ENCODE measurements around the gene MLEC. TPM values are rescaled to one million over a fixed set of nuclear protein-coding genes. Genes with fewer than 3 reads are reported as not detected.

Gene MLEC
- total RNA-seq, 2 donors from 2014 or later: 331 to 500 TPM

- Histone ChIP-seq H3K27ac (no peak overlapping the region), H3K27me3 (no peaks in the 10 kb centered on the region), H3K9ac (ENCODE audit: low read depth in 2 of 2, low read length in 2 of 2) (no peak overlapping the region), H3K9me3 (no peaks in the 10 kb centered on the region), H3K36me3 (no peaks in the 10 kb centered on the region), H3K4me1 (peaks cover 5% of the 10 kb centered on the region), H3K4me3 (no peak overlapping the region)
- intact Hi-C loops (cut with DNase I): no loop called here
- no peak for DNase-seq
- TF ChIP-seq, protein P1, sequence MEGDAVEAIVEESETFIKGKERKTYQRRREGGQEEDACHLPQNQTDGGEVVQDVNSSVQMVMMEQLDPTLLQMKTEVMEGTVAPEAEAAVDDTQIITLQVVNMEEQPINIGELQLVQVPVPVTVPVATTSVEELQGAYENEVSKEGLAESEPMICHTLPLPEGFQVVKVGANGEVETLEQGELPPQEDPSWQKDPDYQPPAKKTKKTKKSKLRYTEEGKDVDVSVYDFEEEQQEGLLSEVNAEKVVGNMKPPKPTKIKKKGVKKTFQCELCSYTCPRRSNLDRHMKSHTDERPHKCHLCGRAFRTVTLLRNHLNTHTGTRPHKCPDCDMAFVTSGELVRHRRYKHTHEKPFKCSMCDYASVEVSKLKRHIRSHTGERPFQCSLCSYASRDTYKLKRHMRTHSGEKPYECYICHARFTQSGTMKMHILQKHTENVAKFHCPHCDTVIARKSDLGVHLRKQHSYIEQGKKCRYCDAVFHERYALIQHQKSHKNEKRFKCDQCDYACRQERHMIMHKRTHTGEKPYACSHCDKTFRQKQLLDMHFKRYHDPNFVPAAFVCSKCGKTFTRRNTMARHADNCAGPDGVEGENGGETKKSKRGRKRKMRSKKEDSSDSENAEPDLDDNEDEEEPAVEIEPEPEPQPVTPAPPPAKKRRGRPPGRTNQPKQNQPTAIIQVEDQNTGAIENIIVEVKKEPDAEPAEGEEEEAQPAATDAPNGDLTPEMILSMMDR (IDR thresholded peaks at IDR 0.05): no peak
These were observed 16.3 kb upstream of the MLEC start for GRCh38 chr12:120670667-120671066.

- Histone ChIP-seq H3K4me3 (no peak overlapping the region), H3K9me3 (no peaks in the 10 kb centered on the region), H3K9ac (ENCODE audit: low read depth in 2 of 2, low read length in 2 of 2) (no peak overlapping the region), H3K27ac (no peak overlapping the region), H3K4me1 (peaks cover 1% of the 10 kb centered on the region), H3K36me3 (no peaks in the 10 kb centered on the region), H3K27me3 (no peaks in the 10 kb centered on the region)
- intact Hi-C loops (cut with DNase I): no loop called here
- TF ChIP-seq, protein P1 (IDR thresholded peaks at IDR 0.05): no peak
- DNase-seq: no peak
These were observed 12.8 kb upstream of the MLEC start for GRCh38 chr12:120674097-120674636.

- no peak overlapping the region for H3K9ac ChIP-seq (ENCODE audit: low read depth in 2 of 2, low read length in 2 of 2)
- H3K27me3 ChIP-seq: no peaks in the 10 kb centered on the region
- TF ChIP-seq, protein P1 (IDR thresholded peaks at IDR 0.05): no peak
- no peak overlapping the region for H3K4me3 ChIP-seq
- no peaks in the 10 kb centered on the region for H3K9me3 ChIP-seq
- H3K36me3 ChIP-seq: no peaks in the 10 kb centered on the region
- intact Hi-C loops (cut with DNase I): no loop called here
- H3K27ac ChIP-seq: no peak overlapping the region
- no peak for DNase-seq
- H3K4me1 ChIP-seq: no peaks in the 10 kb centered on the region
These were observed 9.0 kb upstream of the MLEC start for GRCh38 chr12:120677765-120678473.

- H3K36me3 ChIP-seq: no peaks in the 10 kb centered on the region
- no peak for DNase-seq
These were observed 8.4 kb upstream of the MLEC start for GRCh38 chr12:120678572-120678971.

DNA sequence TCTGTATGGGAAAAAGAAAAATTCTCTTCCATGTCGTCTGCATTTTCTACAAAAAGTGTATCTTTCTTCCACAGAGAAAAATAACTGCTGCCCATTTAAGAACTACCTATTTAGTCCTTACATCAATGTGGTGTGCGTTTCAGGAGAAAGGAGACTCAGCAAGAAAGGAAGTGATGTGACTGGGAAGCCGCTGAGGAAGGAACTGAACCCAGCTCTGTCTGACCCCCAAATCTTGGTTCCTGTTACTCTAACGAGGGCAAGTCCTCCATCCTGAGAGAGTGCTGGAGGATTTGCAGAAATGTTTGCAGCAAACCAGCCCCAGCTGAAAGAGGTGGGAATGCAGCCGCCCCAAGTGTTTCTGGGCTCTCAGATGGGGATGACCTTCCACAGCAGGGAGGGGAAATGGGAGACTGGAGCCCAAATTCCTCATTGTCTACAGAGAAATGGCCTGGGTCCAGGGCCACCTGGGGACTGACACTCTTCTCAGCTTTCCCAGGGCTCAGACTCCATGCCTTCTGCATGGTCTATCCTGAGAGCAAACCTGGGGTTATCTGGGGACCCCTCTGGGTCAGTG is 6.7 kb upstream of the MLEC start:
- Histone ChIP-seq H3K9ac (ENCODE audit: low read depth in 2 of 2, low read length in 2 of 2) (no peak overlapping the region), H3K4me3 (no peak overlapping the region), H3K27me3 (no peaks in the 10 kb centered on the region), H3K27ac (no peak overlapping the region), H3K4me1 (no peaks in the 10 kb centered on the region), H3K36me3 (no peaks in the 10 kb centered on the region), H3K9me3 (no peaks in the 10 kb centered on the region)
- DNase-seq: no peak
- intact Hi-C loops (cut with DNase I): no loop called here
- TF ChIP-seq, protein P1 (IDR thresholded peaks at IDR 0.05): no peak

More at GRCh38 chr12:120678572-120678971, 8.4 kb upstream of the MLEC start:
- Histone ChIP-seq H3K9ac (ENCODE audit: low read depth in 2 of 2, low read length in 2 of 2) (no peak overlapping the region), H3K4me3 (no peak overlapping the region), H3K4me1 (no peaks in the 10 kb centered on the region), H3K9me3 (no peaks in the 10 kb centered on the region), H3K27ac (no peak overlapping the region), H3K27me3 (no peaks in the 10 kb centered on the region)
- TF ChIP-seq, protein P1 (IDR thresholded peaks at IDR 0.05): no peak
- intact Hi-C loops (cut with DNase I): no loop called here
